Thyroid gland (tissue), 4 donors: ENCODE data around the gene FAM237B. TPM values are rescaled to one million over a fixed set of nuclear protein-coding genes. Genes with fewer than 3 reads are reported as not detected.

Experiments used
- DNase-seq, 2 donors: peaks; one replicate each; pipeline ENCODE4 v3.0.0-alpha.2; 2019
- H3K27ac ChIP-seq, 3 donors: fragments of 200-600 bp; sonication (generic); 1 replicate in 2 of 3; 2 replicates in 1 of 3; pipeline ENCODE4 v1.5.1; 2016 to 2019; ENCODE audit warnings: mild to moderate bottlenecking in 1 of 3, moderate library complexity in 1 of 3
- H3K27me3 ChIP-seq: fragments of 200-600 bp; sonication (generic); one replicate; pipeline ENCODE4 v1.5.1; 2019
- H3K36me3 ChIP-seq, 2 donors: fragments of 200-600 bp; sonication (generic); one replicate each; pipeline ENCODE4 v1.5.1; 2016 to 2019
- H3K4me1 ChIP-seq, 2 donors: fragments of 200-600 bp; sonication (generic); one replicate each; pipeline ENCODE4 v1.5.1; 2017 to 2019
- H3K4me3 ChIP-seq, 3 donors: fragments of 200-600 bp; sonication (generic); replicated peaks in 1 of 3; 1 replicate in 2 of 3; 2 replicates in 1 of 3; pipeline ENCODE4 v1.5.1; 2016; ENCODE audit warnings: mild to moderate bottlenecking in 1 of 3
- H3K9me3 ChIP-seq: fragments of 200-600 bp; sonication (generic); one replicate; pipeline ENCODE4 v1.5.1; 2017
- CTCF ChIP-seq, 6 experiments: fragments of 200-600 bp in 3 of 6; fragments of 450-650 bp in 3 of 6; sonication (generic) in 3 of 6; IDR thresholded peaks; one replicate each; pipeline ENCODE4 v1.5.1; 2016 to 2019; ENCODE audit warnings: antibody characterized with exemption in 6 of 6, mild to moderate bottlenecking in 2 of 6, inconsistent platforms in 1 of 6, moderate library complexity in 1 of 6
- POLR2A ChIP-seq, 2 donors: fragments of 450-650 bp; IDR thresholded peaks; one replicate each; pipeline ENCODE4 v1.6.1; 2017; ENCODE audit warnings: antibody characterized with exemption in 2 of 2, mild to moderate bottlenecking in 2 of 2, moderate library complexity in 1 of 2
- WGBS, 2 donors: methylation state at CpG; one replicate each; pipeline ENCODE4 v1.1.5; 2017; 5-methylcytosine and 5-hydroxymethylcytosine counted together
- intact Hi-C: fragments of 100-400 bp; cut with DNase I; formaldehyde crosslinking; loops from one replicate; pipeline ENCODE4 v1.15.1; 2023
- total RNA-seq, 4 donors: library from RNA; depleted of rRNA; stranded (reverse); fragments of >200 nt; gene quantifications; one replicate each; pipeline ENCODE4 v1.2.3, GENCODE V29; 2016

Gene FAM237B
- total RNA-seq, 4 donors from 2014 or later = not detected

DNA sequence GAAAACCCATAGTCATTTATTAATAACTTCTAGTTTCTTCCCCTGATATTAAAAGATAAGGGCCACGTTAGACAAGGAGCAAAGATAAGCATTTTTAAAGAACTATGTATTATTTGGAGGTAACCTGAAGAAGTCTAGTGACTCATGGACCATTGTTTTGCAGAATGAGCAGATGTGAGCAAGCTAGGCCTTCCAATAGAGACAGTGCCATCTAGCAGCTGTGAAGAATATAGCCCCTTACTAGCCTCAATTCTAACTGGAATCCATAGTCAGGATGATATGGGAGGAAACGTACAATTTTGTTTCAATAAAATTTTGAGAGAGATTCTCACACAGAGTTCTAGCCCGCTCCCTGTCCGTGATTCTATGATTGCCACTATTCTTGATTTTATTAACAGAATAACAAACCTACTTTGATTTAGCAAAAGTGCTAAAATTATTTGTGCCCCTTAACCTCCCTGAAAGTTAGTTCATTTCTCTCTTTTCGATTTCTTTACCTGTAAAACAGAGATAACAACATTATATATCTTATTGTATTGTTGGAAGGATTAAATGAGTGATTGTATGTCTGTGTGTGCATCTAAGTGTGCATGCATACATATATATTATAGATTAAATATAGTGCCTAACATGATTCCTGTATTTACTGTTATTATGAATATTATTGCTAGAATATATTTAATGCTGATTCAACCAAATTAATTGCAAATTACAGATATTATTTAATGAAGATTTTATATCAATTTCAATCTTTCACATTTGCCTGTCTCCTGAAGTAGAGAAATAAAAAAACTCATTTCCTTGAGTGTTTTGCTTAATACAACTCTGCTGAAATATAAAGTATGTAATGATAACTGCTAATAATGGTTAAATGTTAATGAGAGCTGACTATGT is 22.7 kb downstream of the FAM237B start:
- TF ChIP-seq CTCF (IDR thresholded peaks at IDR 0.05) (peak in 3 of 6 experiments; percentile 30 to 52 (median 38)), POLR2A (IDR thresholded peaks at IDR 0.05) (no peak)
- WGBS, 2 donors = 73 to 79% methylated on average over 5 of the region's 5 CpGs
- H3K27me3 ChIP-seq = no peaks in the 10 kb centered on the region
- H3K4me3 ChIP-seq = no peak overlapping the region
- H3K4me1 ChIP-seq = no peaks in the 10 kb centered on the region
- H3K36me3 ChIP-seq = no peaks in the 10 kb centered on the region
- intact Hi-C loops = no loop called here
- H3K9me3 ChIP-seq = no peaks in the 10 kb centered on the region
- H3K27ac ChIP-seq = no peak overlapping the region
- DNase-seq = no peak

DNA sequence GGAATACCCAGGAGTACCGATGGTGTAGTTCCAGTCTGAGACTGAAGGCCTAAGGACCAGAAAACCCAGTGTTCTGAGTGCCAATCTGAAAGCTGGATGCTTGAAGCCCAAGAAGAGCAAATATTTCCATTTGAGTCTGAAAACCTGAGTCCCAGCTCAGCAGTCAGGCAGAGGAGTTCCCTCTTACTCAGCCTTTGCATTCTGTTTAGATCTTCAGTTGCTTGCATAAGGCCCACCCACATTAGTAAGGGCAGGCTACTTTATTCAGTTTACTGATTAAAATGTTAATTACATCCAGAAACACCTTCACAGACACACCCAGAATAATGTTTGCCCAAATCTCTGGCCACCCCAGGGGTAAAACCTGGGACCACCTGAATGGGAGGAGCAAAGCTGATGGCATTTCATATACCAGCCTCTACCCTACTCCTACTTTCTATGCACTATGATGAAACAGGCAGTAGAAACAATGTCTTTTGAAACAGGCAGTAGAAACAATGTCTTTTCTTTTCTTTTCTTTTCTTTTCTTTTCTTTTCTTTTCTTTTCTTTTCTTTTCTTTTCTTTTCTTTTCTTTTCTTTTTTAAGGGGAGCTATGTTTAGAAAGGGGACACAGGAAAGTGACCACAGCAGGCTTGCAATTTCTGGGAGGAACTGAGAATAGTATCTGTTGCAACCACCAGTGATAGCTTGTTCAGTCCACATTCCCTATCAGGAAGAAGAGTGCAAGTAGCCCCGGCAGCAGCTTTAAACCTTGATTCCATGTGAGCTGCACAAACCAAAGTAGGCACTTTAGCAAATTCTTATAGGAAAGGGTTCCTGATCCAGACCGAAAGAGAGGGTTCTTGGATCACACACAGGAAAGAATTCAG is 30.6 kb downstream of the FAM237B start:
- TF ChIP-seq POLR2A (IDR thresholded peaks at IDR 0.05) = no peak
- no peak for TF ChIP-seq CTCF (IDR thresholded peaks at IDR 0.05)
- no peaks in the 10 kb centered on the region for H3K36me3 ChIP-seq
- H3K9me3 ChIP-seq = no peaks in the 10 kb centered on the region
- no peak for DNase-seq
- H3K4me3 ChIP-seq = no peak overlapping the region
- H3K27ac ChIP-seq = no peak overlapping the region
- WGBS, 2 donors = 90 to 93% methylated on average over 3 of the region's 3 CpGs
- H3K4me1 ChIP-seq = no peaks in the 10 kb centered on the region
- H3K27me3 ChIP-seq = no peaks in the 10 kb centered on the region
- intact Hi-C loops = no loop called here

DNA sequence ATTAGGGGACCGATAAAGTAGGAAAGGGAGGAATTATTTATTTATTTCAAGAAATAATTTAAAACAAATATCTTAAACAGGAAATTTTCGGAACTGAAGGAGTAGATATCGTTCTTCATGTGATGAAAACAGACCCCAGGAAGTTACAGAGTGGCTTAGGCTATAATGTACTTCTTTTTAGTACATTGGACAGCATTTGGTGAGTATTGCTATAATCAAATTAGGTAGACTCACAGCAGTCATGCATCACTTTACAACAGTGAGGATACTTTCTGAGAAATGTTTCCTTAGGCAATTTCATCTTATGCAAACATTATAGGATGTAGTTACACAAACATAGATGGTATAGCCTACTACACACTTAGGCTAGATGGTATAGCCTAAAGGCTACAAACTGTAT is 33.0 kb downstream of the FAM237B start:
- H3K36me3 ChIP-seq = no peaks in the 10 kb centered on the region
- WGBS, 2 donors = 93% methylated on average over 3 of the region's 3 CpGs

DNA sequence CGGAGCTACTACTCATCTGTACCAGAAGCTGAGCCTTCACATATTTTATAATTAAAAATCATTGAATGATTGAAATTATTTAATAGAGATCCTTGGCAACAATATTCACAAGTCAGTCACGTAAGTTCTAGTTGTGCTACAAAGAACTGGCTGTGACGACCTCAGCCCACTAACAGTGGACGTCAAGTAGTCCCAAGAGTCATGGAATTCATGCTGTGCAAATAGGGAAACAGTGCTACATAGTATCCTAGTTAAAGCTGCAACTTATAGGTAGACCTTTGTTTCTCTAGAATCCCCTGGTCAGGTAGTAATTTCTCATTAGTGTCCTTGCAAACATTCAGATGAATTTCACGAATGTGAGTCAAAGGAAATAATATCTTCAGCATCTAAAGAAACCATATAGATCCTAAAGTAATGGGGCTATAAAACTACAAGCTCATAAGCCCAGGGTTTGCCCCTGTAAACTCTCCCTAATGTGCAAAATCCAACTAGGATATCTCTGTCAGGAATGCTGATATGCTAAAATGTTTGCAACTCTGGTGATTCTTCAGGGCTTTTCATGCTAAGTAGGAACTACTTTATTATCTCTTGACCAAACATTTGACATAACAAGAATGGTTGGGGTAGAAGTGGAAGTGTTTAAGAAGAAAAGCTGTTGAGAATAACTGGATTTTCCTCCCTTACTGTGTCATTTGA is 44.9 kb downstream of the FAM237B start:
- 74 to 86% methylated on average over 5 of the region's 5 CpGs for WGBS, 2 donors
- Histone ChIP-seq H3K27me3 (no peaks in the 10 kb centered on the region), H3K36me3 (peaks cover 0 to 5% of the 10 kb centered on the region in 2 donors), H3K9me3 (no peaks in the 10 kb centered on the region), H3K4me1 (no peaks in the 10 kb centered on the region), H3K27ac (no peak overlapping the region), H3K4me3 (no peak overlapping the region)
- TF ChIP-seq CTCF (IDR thresholded peaks at IDR 0.05) (no peak), POLR2A (IDR thresholded peaks at IDR 0.05) (no peak)
- DNase-seq = no peak
- intact Hi-C loops = no loop called here

More for the DNA sequence above, 33.0 kb downstream of the FAM237B start:
- Histone ChIP-seq H3K9me3 (no peaks in the 10 kb centered on the region), H3K27me3 (no peaks in the 10 kb centered on the region), H3K4me3 (no peak overlapping the region), H3K4me1 (no peaks in the 10 kb centered on the region), H3K27ac (no peak overlapping the region)
- no peak for DNase-seq
- TF ChIP-seq POLR2A (IDR thresholded peaks at IDR 0.05) (no peak), CTCF (IDR thresholded peaks at IDR 0.05) (no peak)
- intact Hi-C loops = no loop called here
